Measurements from ENCODE around the gene AFF2. TPM values are rescaled to one million over a fixed set of nuclear protein-coding genes. Genes with fewer than 3 reads are reported as not detected.

Gene AFF2
- total and polyA plus RNA-seq, 10 donors: 0.04 to 26.6 (median 8.7) TPM

DNA sequence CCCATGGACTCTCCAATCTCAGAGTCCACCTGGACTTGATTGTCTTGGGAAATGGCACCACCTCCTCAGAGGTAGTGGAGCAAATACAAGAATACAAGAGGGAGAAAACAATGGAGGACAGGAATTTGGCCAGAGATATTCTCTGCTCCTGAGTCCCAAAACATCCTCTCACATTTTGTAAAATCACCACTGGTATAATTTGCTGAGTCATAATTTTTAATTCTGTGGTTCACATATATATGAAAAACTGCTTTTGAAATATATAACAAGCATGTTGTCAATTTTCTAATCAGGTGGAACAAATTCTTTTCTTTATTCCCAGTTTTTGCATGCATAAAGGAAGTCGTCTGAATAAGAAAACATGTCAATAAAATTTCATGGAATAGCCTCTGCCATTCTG lies 356.1 kb downstream of the AFF2 start:
- Histone ChIP-seq H3K36me3 (no peaks in the 10 kb centered on the region), H3K27me3 (replicated peaks in 1 of 7) (no peaks in the 10 kb centered on the region), H3K4me1 (no peaks in the 10 kb centered on the region), H3K4me3 (no peak overlapping the region), H3K27ac (no peak overlapping the region), H3K9me3 (no peaks in the 10 kb centered on the region)
- WGBS, 5 donors: 30 to 87% (median 69%) methylated on average over 1 of the region's 1 CpG
- intact Hi-C loops (cut with DNase I; ENCODE audit: low total_unique reads): no loop called here
- no peak for DNase-seq
- no peak for TF ChIP-seq CTCF (IDR thresholded peaks at IDR 0.05 in 8 of 11, conservative IDR thresholded peaks at IDR 0.05 in 3 of 11)
- no peak for TF ChIP-seq POLR2A (IDR thresholded peaks at IDR 0.05)
- no peak for TF ChIP-seq POLR2AphosphoS5 (IDR thresholded peaks at IDR 0.05)

GRCh38 chrX:148865277-148866210 lies 365.1 kb downstream of the AFF2 start:
- H3K27ac ChIP-seq: no peak overlapping the region
- DNase-seq: no peak
- H3K27me3 ChIP-seq (replicated peaks in 1 of 7): no peaks in the 10 kb centered on the region
- WGBS, 5 donors: 59 to 91% (median 82%) methylated on average over 9 of the region's 9 CpGs
- no peaks in the 10 kb centered on the region for H3K36me3 ChIP-seq
- TF ChIP-seq POLR2AphosphoS5 (IDR thresholded peaks at IDR 0.05) (no peak), CTCF (IDR thresholded peaks at IDR 0.05 in 8 of 11, conservative IDR thresholded peaks at IDR 0.05 in 3 of 11) (no peak), POLR2A (IDR thresholded peaks at IDR 0.05) (no peak)
- no peak overlapping the region for H3K4me3 ChIP-seq
- H3K4me1 ChIP-seq: no peaks in the 10 kb centered on the region
- no peaks in the 10 kb centered on the region for H3K9me3 ChIP-seq
- intact Hi-C loops (cut with DNase I; ENCODE audit: low total_unique reads): no loop called here

GRCh38 chrX:148867596-148867995 lies 367.2 kb downstream of the AFF2 start:
- H3K27me3 ChIP-seq (replicated peaks in 1 of 7): no peaks in the 10 kb centered on the region
- H3K36me3 ChIP-seq: no peaks in the 10 kb centered on the region
- H3K4me1 ChIP-seq: no peaks in the 10 kb centered on the region
- no peak for DNase-seq
- H3K4me3 ChIP-seq: no peak overlapping the region
- TF ChIP-seq POLR2AphosphoS5 (IDR thresholded peaks at IDR 0.05): no peak
- WGBS, 5 donors: 82 to 98% (median 90%) methylated on average over 2 of the region's 2 CpGs
- no peaks in the 10 kb centered on the region for H3K9me3 ChIP-seq
- intact Hi-C loops (cut with DNase I; ENCODE audit: low total_unique reads): no loop called here
- H3K27ac ChIP-seq: no peak overlapping the region

- H3K27me3 ChIP-seq (replicated peaks in 1 of 7): no peaks in the 10 kb centered on the region
- intact Hi-C loops (cut with DNase I; ENCODE audit: low total_unique reads): no loop called here
- H3K9me3 ChIP-seq: no peaks in the 10 kb centered on the region
- H3K4me3 ChIP-seq: no peak overlapping the region
- no peaks in the 10 kb centered on the region for H3K4me1 ChIP-seq
- H3K27ac ChIP-seq: no peak overlapping the region
- TF ChIP-seq POLR2AphosphoS5 (IDR thresholded peaks at IDR 0.05) (no peak), POLR2A (IDR thresholded peaks at IDR 0.05) (no peak), CTCF (IDR thresholded peaks at IDR 0.05 in 8 of 11, conservative IDR thresholded peaks at IDR 0.05 in 3 of 11) (no peak)
- no peaks in the 10 kb centered on the region for H3K36me3 ChIP-seq
- 61 to 76% (median 70%) methylated on average over 7 of the region's 7 CpGs for WGBS, 5 donors
- no peak for DNase-seq
Measured at GRCh38 chrX:148871422-148872160, 371.2 kb downstream of the AFF2 start.
